GM12892 (cell line): ENCODE measurements around the gene CD300E.
"Not testable (repeated sequence)": the region's sequence is repeated elsewhere in the genome, so short reads cannot be mapped to it uniquely, and the experiment has no call there.

Source experiments
- POLR2A ChIP-seq: IDR thresholded peaks from 2 replicates; pipeline ENCODE4 v1.6.1; 2011; ENCODE audit warnings: low read depth, low read length, control low read depth
- POLR2AphosphoS5 ChIP-seq: IDR thresholded peaks from 2 replicates; pipeline ENCODE4 v1.6.1; 2011; ENCODE audit warnings: low read depth, low read length, control low read depth
- TAF1 ChIP-seq: IDR thresholded peaks from 2 replicates; pipeline ENCODE4 v1.6.1; 2011; ENCODE audit warnings: low read depth, mild to moderate bottlenecking, control low read depth, low read length, borderline replicate concordance

DNA sequence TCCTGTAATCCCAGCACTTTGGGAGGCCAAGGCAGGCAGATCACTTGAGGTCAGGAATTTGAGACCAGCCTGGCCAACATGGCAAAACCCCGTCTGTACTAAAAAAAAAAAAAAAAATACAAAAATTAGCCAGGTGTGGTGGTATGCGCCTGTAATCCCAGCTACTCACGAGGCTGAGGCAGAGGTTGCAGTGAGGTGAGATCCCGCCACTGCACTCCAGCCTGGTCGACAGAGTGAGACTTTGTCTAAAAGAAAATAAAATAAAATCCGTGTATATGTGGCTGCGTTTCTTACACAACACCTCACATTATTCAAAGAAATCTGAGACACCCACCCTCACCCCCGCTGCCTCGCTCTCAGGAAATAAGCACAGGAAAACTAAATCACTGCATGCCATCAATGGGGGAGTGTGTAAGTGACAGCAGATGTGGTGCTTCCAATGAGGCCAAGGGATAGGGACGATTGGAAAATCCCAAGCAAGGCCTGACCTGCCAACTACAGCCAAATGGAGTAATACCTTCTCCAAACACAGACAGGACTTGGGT is 13.1 kb upstream of the CD300E start:
- TF ChIP-seq POLR2AphosphoS5, TAF1, POLR2A: not testable (repeated sequence)
